HCT116 (cell line): ENCODE results near the gene THUMPD3. TPM values are rescaled to one million over a fixed set of nuclear protein-coding genes. Genes with fewer than 3 reads are reported as not detected.

Experiments
- ATAC-seq: fragments of 200-7000 bp; cut with Tn5 transposase; 2 replicates; pipeline ENCODE4 v1.9.1; 2020; ENCODE audit warnings: mild to moderate bottlenecking, moderate library complexity
- BruUV-seq: library from RNA; stranded (reverse); fragments of 400-500 nt; replicated peaks from 2 replicates; lab custom pipeline; 2021; lab: Mats Ljungman, UMichigan
- CTCF ChIA-PET: fragments of 300-600 bp; sonication (Branson Sonifier 250); formaldehyde crosslinking; loops from one replicate; lab custom pipeline; 2021; ENCODE audit warnings: antibody characterized with exemption; lab: Charles Lee
- POLR2A ChIA-PET: fragments of 300-600, 350-600 bp; sonication (Branson Sonifier 250); formaldehyde crosslinking; loops from one replicate; lab custom pipeline; 2021; ENCODE audit warnings: antibody characterized with exemption; lab: Charles Lee
- RAD21 ChIA-PET, 2 experiments: fragments of 300-600 bp; sonication (Branson Sonifier 250); formaldehyde crosslinking; loops; one replicate each; lab custom pipeline; 2023; ENCODE audit warnings: low total read pairs in 2 of 2; ENCODE audit not compliant: uncharacterized antibody in 2 of 2, unreplicated experiment in 2 of 2, low non-redundant PET in 1 of 2; lab: Charles Lee
- DNase-seq: peaks from one replicate; pipeline ENCODE4 v3.0.0-alpha.2; 2010; ENCODE audit warnings: low read depth, low spot score
- H2AFZ ChIP-seq: fragments of 200-600 bp; shearing (Covaris generic), sonication (generic); 2 replicates; pipeline ENCODE4 v1.6.1; 2017; ENCODE audit warnings: low read depth, mixed run types, mixed read lengths, antibody characterized with exemption, low read length; ENCODE audit not compliant: poor library complexity, severe bottlenecking
- H3K27ac ChIP-seq: 2 replicates; pipeline ENCODE4 v1.5.1; 2012; ENCODE audit warnings: low read depth, low read length
- H3K27me3 ChIP-seq: fragments of 200-600 bp; sonication (generic); 2 replicates; pipeline ENCODE4 v1.6.1; 2016; ENCODE audit warnings: mixed run types, low read length, mixed read lengths; ENCODE audit not compliant: insufficient read depth
- H3K36me3 ChIP-seq, 2 experiments: fragments of 200-500 bp in 1 of 2; fragments of 200-600 bp in 1 of 2; sonication (Bioruptor generic) in 1 of 2; sonication (generic) in 1 of 2; 2 replicates each; pipeline versions ENCODE4 v1.5.1 to v1.6.1; 2014 to 2016; ENCODE audit warnings: low read length in 2 of 2, inconsistent platforms in 1 of 2, mixed read lengths in 1 of 2, mixed run types in 1 of 2; ENCODE audit not compliant: insufficient read depth in 2 of 2, control insufficient read depth in 1 of 2
- H3K4me1 ChIP-seq, 2 experiments: fragments of 200-600 bp in 1 of 2; sonication (generic) in 1 of 2; 2 replicates each; pipeline versions ENCODE4 v1.5.1 to v1.6.1; 2012 to 2017; ENCODE audit warnings: low read length in 2 of 2, inconsistent platforms in 1 of 2, mild to moderate bottlenecking in 1 of 2, mixed read lengths in 1 of 2, mixed run types in 1 of 2, moderate library complexity in 1 of 2; ENCODE audit not compliant: insufficient read depth in 2 of 2, control insufficient read depth in 1 of 2
- H3K4me2 ChIP-seq: fragments of 200-600 bp; sonication (generic); 2 replicates; pipeline ENCODE4 v1.6.1; 2017; ENCODE audit warnings: mixed run types, low read length, mixed read lengths
- H3K4me3 ChIP-seq, 2 experiments: fragments of 200-600 bp in 1 of 2; sonication (generic) in 1 of 2; replicated peaks in 1 of 2; 2 replicates each; pipeline ENCODE4 v1.5.1; 2011 to 2016; ENCODE audit warnings: low read length in 2 of 2, control low read depth in 1 of 2, low read depth in 1 of 2, mild to moderate bottlenecking in 1 of 2, mixed read lengths in 1 of 2, mixed run types in 1 of 2
- H3K79me2 ChIP-seq: fragments of 200-600 bp; sonication (generic); 2 replicates; pipeline ENCODE4 v1.6.1; 2017; ENCODE audit warnings: mild to moderate bottlenecking, mixed run types, low read length, moderate library complexity, mixed read lengths; ENCODE audit not compliant: insufficient read depth
- H3K9ac ChIP-seq: fragments of 200-600 bp; sonication (generic); 2 replicates; pipeline ENCODE4 v1.6.1; 2016; ENCODE audit warnings: low read length, mixed read lengths
- H3K9me2 ChIP-seq: fragments of 200-600 bp; sonication (generic), shearing (Covaris generic); 2 replicates; pipeline ENCODE4 v1.6.1; 2017; ENCODE audit warnings: mixed run types, mild to moderate bottlenecking, moderate library complexity; ENCODE audit not compliant: insufficient read depth
- H3K9me3 ChIP-seq, 2 experiments: fragments of 200-500 bp in 1 of 2; fragments of 200-600 bp in 1 of 2; sonication (Bioruptor generic) in 1 of 2; sonication (generic) in 1 of 2; 2 replicates each; pipeline ENCODE4 v1.6.1; 2014 to 2017; ENCODE audit warnings: low read length in 2 of 2, mixed read lengths in 2 of 2, inconsistent platforms in 1 of 2, low read depth in 1 of 2, mild to moderate bottlenecking in 1 of 2, mixed run types in 1 of 2, moderate library complexity in 1 of 2; ENCODE audit not compliant: control insufficient read depth in 1 of 2, insufficient read depth in 1 of 2
- H4K20me1 ChIP-seq: fragments of 200-600 bp; sonication (generic), shearing (Covaris generic); 2 replicates; pipeline ENCODE4 v1.6.1; 2017; ENCODE audit warnings: mixed run types, mild to moderate bottlenecking, moderate library complexity; ENCODE audit not compliant: insufficient read depth
- ATF3 ChIP-seq: IDR thresholded peaks from 2 replicates; pipeline ENCODE4 v1.6.1; 2012
- EGR1 ChIP-seq: IDR thresholded peaks from 2 replicates; pipeline ENCODE4 v1.6.1; 2012; ENCODE audit warnings: low read depth
- FOSL1 ChIP-seq: IDR thresholded peaks from 2 replicates; pipeline ENCODE4 v1.6.1; 2012; ENCODE audit warnings: low read depth
- JUND ChIP-seq: IDR thresholded peaks from 2 replicates; pipeline ENCODE4 v1.6.1; 2012
- MAX ChIP-seq: IDR thresholded peaks from 2 replicates; pipeline ENCODE4 v1.6.1; 2012
- POLR2A ChIP-seq: IDR thresholded peaks from 2 replicates; pipeline ENCODE4 v1.7.0; 2011; ENCODE audit warnings: borderline replicate concordance; ENCODE audit not compliant: insufficient read depth, insufficient read length; ENCODE audit errors: extremely low read depth
- POLR2AphosphoS5 ChIP-seq: IDR thresholded peaks from 2 replicates; pipeline ENCODE4 v1.6.1; 2011; ENCODE audit warnings: mild to moderate bottlenecking, low read depth, low read length, moderate library complexity
- RAD21 ChIP-seq: IDR thresholded peaks from 2 replicates; pipeline ENCODE4 v1.6.1; 2012; ENCODE audit warnings: low read depth, mild to moderate bottlenecking
- REST ChIP-seq: IDR thresholded peaks from 2 replicates; pipeline ENCODE4 v1.6.1; 2012; ENCODE audit warnings: low read depth
- SIN3A ChIP-seq: IDR thresholded peaks from 2 replicates; pipeline ENCODE4 v1.6.1; 2012; ENCODE audit warnings: low read depth
- SP1 ChIP-seq: IDR thresholded peaks from 2 replicates; pipeline ENCODE4 v1.6.1; 2012; ENCODE audit warnings: low read depth
- SRF ChIP-seq: IDR thresholded peaks from 2 replicates; pipeline ENCODE4 v1.6.1; 2012; ENCODE audit warnings: low read depth
- ZFX ChIP-seq: fragments of 450-650 bp; IDR thresholded peaks from 2 replicates; pipeline ENCODE4 v1.6.1; 2017
- ZNF274 ChIP-seq: fragments of 200-500 bp; sonication (Bioruptor generic); IDR thresholded peaks from 2 replicates; pipeline ENCODE4 v1.6.1; 2014; ENCODE audit warnings: mild to moderate bottlenecking, low read depth, low read length, inconsistent platforms
- intact Hi-C: fragments of 100-400 bp; cut with micrococcal nuclease; formaldehyde crosslinking; loops from 2 replicates; pipeline ENCODE4 v1.10.0; 2022
- total RNA-seq: library from RNA; stranded (reverse); gene quantifications from one replicate; pipeline ENCODE4 v1.2.1, GENCODE V29; 2021; ENCODE audit not compliant: unreplicated experiment

The THUMPD3 gene
- total RNA-seq, 1 experiment from 2014 or later: 79.5 TPM

- no peak for TF ChIP-seq REST
- TF ChIP-seq SIN3A: no peak
- no peak for TF ChIP-seq FOSL1
- no peak for TF ChIP-seq ZNF274
- TF ChIP-seq RAD21: no peak
- TF ChIP-seq MAX: no peak
These were observed 29.2 kb downstream of the THUMPD3 start (continued) for GRCh38 chr3:9392041-9392440.

DNA sequence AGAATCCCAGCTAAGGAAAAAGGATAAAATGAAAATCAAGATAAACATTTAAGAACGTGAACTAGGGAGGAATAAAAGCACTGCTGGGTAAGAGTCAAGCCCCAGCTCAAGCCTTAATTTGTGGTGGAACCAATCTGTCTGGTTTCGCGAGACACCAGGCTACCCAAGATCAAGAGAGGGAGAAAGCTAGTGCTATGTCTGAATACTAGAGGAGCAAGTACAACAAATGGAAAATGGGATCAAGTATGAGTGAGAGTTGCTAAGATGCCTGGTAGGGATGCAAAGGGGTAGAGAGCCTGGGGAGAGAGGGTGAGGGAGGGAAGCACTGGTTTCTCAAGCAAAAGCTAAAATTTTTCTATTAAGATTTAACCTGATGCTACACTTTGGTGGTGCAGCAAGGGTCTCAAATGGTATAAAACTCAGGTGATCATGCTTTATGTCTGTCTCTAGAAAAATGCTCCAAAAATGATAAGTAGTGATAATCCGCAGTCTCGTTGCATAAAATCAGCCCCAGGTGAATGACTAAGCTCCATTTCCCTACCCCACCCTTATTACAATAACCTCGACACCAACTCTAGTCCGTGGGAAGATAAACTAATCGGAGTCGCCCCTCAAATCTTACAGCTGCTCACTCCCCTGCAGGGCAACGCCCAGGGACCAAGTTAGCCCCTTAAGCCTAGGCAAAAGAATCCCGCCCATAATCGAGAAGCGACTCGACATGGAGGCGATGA is 32.9 kb downstream of the THUMPD3 start:
- H2AFZ ChIP-seq: no peak overlapping the region
- H3K9ac ChIP-seq: peak overlapping the region; percentile 99
- H3K27ac ChIP-seq: peak overlapping the region; percentile 93
- intact Hi-C loops: loop anchor here (1.0 kb wide), 1 partner anchor 27 kb away; no protein-coding TSS in a partner anchor
- peaks cover 21 to 43% of the 10 kb centered on the region in 2 experiments; a peak in 3 of 4 replicates for H3K36me3 ChIP-seq
- ATAC-seq (no peak), DNase-seq (no peak)
- peaks cover 28% of the 10 kb centered on the region for H4K20me1 ChIP-seq
- peak overlapping the region; percentile 63 to 98 for H3K4me3 ChIP-seq
- ChIA-PET CTCF (interaction anchor here (2.3 kb wide), 1 partner anchor 27 kb away, joined by 7 read pairs; no protein-coding TSS in a partner anchor), RAD21 (no interaction called here)
- H3K9me2 ChIP-seq: no peaks in the 10 kb centered on the region
- BruUV-seq: TSS peak; percentile 34
- H3K79me2 ChIP-seq: peaks cover 87% of the 10 kb centered on the region
- TF ChIP-seq FOSL1 (no peak), ZFX (no peak), ZNF274 (no peak), ATF3 (no peak), SP1 (no peak), POLR2A (no peak), SRF (no peak), JUND (no peak), EGR1 (no peak), POLR2AphosphoS5 (no peak; the same call in 1 of the 2 replicates), MAX (no peak), SIN3A (no peak)
- TF ChIP-seq, all 23 proteins: peak for 0
- Histone ChIP-seq H3K4me1 (peaks cover 14 to 34% of the 10 kb centered on the region in 2 experiments), H3K27me3 (no peaks in the 10 kb centered on the region), H3K9me3 (no peaks in the 10 kb centered on the region), H3K4me2 (peak overlapping the region; percentile 75)
- POLR2A ChIA-PET: interaction anchor here (1.0 to 3.0 kb wide), 10 partner anchors 8 to 408 kb away, joined by 3 to 46 read pairs (median 8); partner anchors contain the start of gene THUMPD3
